ENCODE results near the gene USP5.

The USP5 gene

DNA sequence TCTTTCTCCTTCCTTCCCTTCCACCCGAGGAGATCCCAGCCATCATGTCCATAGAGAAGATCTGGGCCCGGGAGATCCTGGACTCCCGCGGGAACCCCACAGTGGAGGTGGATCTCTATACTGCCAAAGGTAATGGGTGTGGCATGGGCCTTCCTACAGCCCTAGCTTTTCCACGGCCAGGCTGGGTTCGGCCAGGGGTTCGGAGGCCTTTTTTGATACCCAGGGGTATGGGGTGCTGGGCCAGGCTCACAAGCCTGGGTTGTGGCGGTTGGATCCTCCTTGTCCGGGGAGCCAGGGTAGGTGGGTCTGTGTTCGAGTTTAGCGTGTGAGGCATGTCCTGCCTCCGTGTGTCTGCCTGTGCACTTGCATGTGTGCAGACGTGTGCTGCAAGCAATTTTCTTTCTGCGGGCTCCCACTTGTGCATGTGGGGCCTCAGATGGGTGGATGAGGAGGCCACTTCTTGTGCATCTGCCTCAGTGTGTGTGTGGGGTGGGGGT, 63.9 kb downstream of the USP5 start:
- CTCF ChIA-PET, result interaction anchor here (1.1 to 2.1 kb wide), 3 partner anchors 9 to 47 kb away, joined by 3 to 9 read pairs (median 4); partner anchors contain the start of gene SPSB2
- H3K27ac ChIP-seq (ENCODE audit: insufficient read depth in 1 of 2, low read depth in 1 of 2, low read length in 2 of 2, poor library complexity in 1 of 2, severe bottlenecking in 2 of 2), result no peak overlapping the region
- no peak overlapping the region for H3K4me3 ChIP-seq (ENCODE audit: control insufficient read depth in 1 of 7, extremely low read depth in 1 of 7, insufficient read depth in 4 of 7, low read depth in 2 of 7, low read length in 6 of 7)

More for the DNA sequence above, 63.9 kb downstream of the USP5 start:
- H3K36me3 ChIP-seq (ENCODE audit: control insufficient read depth in 4 of 4, insufficient read depth in 4 of 4, low read length in 3 of 4), result peaks cover 0 to 25% (median 7%) of the 10 kb centered on the region in 4 experiments
- H3K4me1 ChIP-seq (ENCODE audit: control extremely low read depth in 1 of 4, control insufficient read depth in 4 of 4, insufficient read depth in 4 of 4, low read length in 3 of 4), result peaks cover 0 to 19% (median 17%) of the 10 kb centered on the region in 4 experiments
- POLR2A ChIA-PET, result no interaction called here
- no peak for DNase-seq
- H3K9me3 ChIP-seq (ENCODE audit: control extremely low read depth in 1 of 5, control insufficient read depth in 4 of 5, insufficient read depth in 2 of 5, low read depth in 1 of 5, low read length in 4 of 5), result no peaks in the 10 kb centered on the region
- H3K27me3 ChIP-seq (replicated peaks in 2 of 5; ENCODE audit: control insufficient read depth in 4 of 5, insufficient read depth in 5 of 5, low read length in 4 of 5), result peaks cover 0 to 2% (median 0%) of the 10 kb centered on the region in 5 experiments
- WGBS (ENCODE audit: insufficient coverage), result 98% methylated on average over 6 of the region's 14 CpGs
